Keratinocyte (primary cell): ENCODE results near the gene FMNL2. TPM values are rescaled to one million over a fixed set of nuclear protein-coding genes. Genes with fewer than 3 reads are reported as not detected.

ENCODE experiments used
- DNase-seq: peaks from one replicate; pipeline ENCODE4 v3.0.0-alpha.2; 2011; ENCODE audit warnings: low read depth, missing footprints, low spot score
- FAIRE-seq: peaks from 2 replicates; lab custom pipeline; 2011; peaks lifted over from hg19 to GRCh38; lab: Jason Lieb, UNC
- H2AFZ ChIP-seq: 2 replicates; pipeline ENCODE4 v1.6.0; 2012; ENCODE audit warnings: low read length, control low read depth, inconsistent platforms; ENCODE audit not compliant: control insufficient read depth
- H3K27ac ChIP-seq: 2 replicates; pipeline ENCODE4 v1.5.1; 2011; ENCODE audit warnings: low read length; ENCODE audit not compliant: control insufficient read depth, insufficient read depth
- H3K27me3 ChIP-seq: 3 replicates; pipeline ENCODE4 v1.6.0; 2011; ENCODE audit warnings: low read length; ENCODE audit not compliant: control insufficient read depth, insufficient read depth; ENCODE audit errors: extremely low read depth
- H3K36me3 ChIP-seq, 2 experiments: 2 replicates in 1 of 2; 3 replicates in 1 of 2; pipeline ENCODE4 v1.5.1; 2011; ENCODE audit warnings: low read length in 2 of 2, mild to moderate bottlenecking in 1 of 2; ENCODE audit not compliant: control insufficient read depth in 2 of 2, insufficient read depth in 2 of 2; ENCODE audit errors: extremely low read depth in 1 of 2
- H3K4me1 ChIP-seq: 3 replicates; pipeline ENCODE4 v1.5.1; 2011; ENCODE audit warnings: low read length; ENCODE audit not compliant: control insufficient read depth, insufficient read depth; ENCODE audit errors: extremely low read depth
- H3K4me2 ChIP-seq: 3 replicates; pipeline ENCODE4 v1.6.0; 2011; ENCODE audit warnings: low read depth, low read length; ENCODE audit not compliant: control insufficient read depth, insufficient read depth; ENCODE audit errors: extremely low read depth
- H3K4me3 ChIP-seq, 3 experiments: fragments of 200-600 bp in 1 of 3; sonication (generic) in 1 of 3; 2 replicates in 2 of 3; 3 replicates in 1 of 3; pipeline ENCODE4 v1.5.1; 2011 to 2016; ENCODE audit warnings: low read length in 3 of 3, mild to moderate bottlenecking in 3 of 3, control low read depth in 2 of 3, inconsistent platforms in 1 of 3, low read depth in 1 of 3, mixed read lengths in 1 of 3, mixed run types in 1 of 3, moderate library complexity in 1 of 3; ENCODE audit not compliant: control insufficient read depth in 2 of 3, insufficient read depth in 2 of 3; ENCODE audit errors: extremely low read depth in 1 of 3
- H3K79me2 ChIP-seq: 2 replicates; pipeline ENCODE4 v1.6.0; 2012; ENCODE audit warnings: low read length; ENCODE audit not compliant: control insufficient read depth, insufficient read depth
- H3K9ac ChIP-seq: 3 replicates; pipeline ENCODE4 v1.6.0; 2011; ENCODE audit warnings: low read length; ENCODE audit not compliant: control insufficient read depth, insufficient read depth; ENCODE audit errors: extremely low read depth
- H3K9me1 ChIP-seq: 3 replicates; pipeline ENCODE4 v1.6.0; 2011; ENCODE audit warnings: low read length; ENCODE audit not compliant: control insufficient read depth, insufficient read depth; ENCODE audit errors: extremely low read depth
- H3K9me3 ChIP-seq: 2 replicates; pipeline ENCODE4 v1.5.1; 2012; ENCODE audit warnings: low read depth, low read length; ENCODE audit not compliant: control insufficient read depth
- H4K20me1 ChIP-seq: 3 replicates; pipeline ENCODE4 v1.6.0; 2011; ENCODE audit warnings: low read length; ENCODE audit not compliant: control insufficient read depth, insufficient read depth; ENCODE audit errors: extremely low read depth
- EZH2 ChIP-seq: IDR thresholded peaks from one replicate; pipeline ENCODE4 v1.6.1; 2012; ENCODE audit warnings: inconsistent platforms, mild to moderate bottlenecking, low read length, moderate library complexity
- dilution Hi-C: fragments of 300-500 bp; cut with MboI; formaldehyde crosslinking; loops from one replicate; pipeline ENCODE4 v1.7.0; 2020; ENCODE audit warnings: low sequenced_read_pairs; ENCODE audit not compliant: extremely low pct_ligation_motif_present
- polyA plus RNA-seq, 5 experiments: library from polyadenylated mRNA; depleted of rRNA in 3 of 5; stranded (reverse) in 3 of 5; stranded (forward) in 1 of 5; unstranded in 1 of 5; fragments of >200 nt; gene quantifications; 1 replicate in 1 of 5; 2 replicates in 3 of 5; 3 replicates in 1 of 5; pipeline versions ENCODE4 v1.2.1 to v1.2.3, GENCODE V29; 2011 to 2012; ENCODE audit warnings: missing spikeins in 2 of 5, low read depth in 1 of 5, low replicate concordance in 1 of 5
- TF ChIP-seq, protein P1 (sequence below), 3 experiments: IDR thresholded peaks in 1 of 3; conservative IDR thresholded peaks in 1 of 3; optimal IDR thresholded peaks in 1 of 3; 2 replicates in 2 of 3; 3 replicates in 1 of 3; pipeline versions ENCODE3 to v1.5.1; 2011; ENCODE audit warnings: low read length in 3 of 3, mild to moderate bottlenecking in 3 of 3, moderate library complexity in 2 of 3, control low read depth in 1 of 3, inconsistent platforms in 1 of 3; ENCODE audit not compliant: insufficient read depth in 2 of 3; ENCODE audit errors: extremely low read depth in 1 of 3

The FMNL2 gene
- polyA plus RNA-seq, 1 donor (not counting 4 experiments of a cell fraction or from before 2014, with no cell fraction given): 62.7 TPM

DNA sequence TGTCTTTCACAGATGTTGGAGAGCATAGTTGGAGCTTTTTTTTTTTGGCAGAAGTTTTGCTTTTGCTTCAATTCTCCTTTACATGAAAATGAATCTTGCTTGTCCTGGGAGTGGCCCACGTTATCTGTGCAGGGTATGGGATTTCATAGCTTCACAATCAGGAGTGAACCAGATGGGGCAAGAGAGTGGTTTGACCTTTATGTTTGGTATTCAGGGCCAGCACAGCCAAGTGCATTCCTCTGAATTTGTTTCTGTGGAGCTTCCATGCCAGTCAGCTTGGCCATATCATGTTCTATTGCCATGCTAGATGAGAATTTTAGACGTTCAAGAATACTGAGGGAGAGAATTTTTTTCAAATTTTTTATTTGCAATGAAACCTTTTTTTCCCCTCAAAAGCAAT is 265.7 kb downstream of the FMNL2 start:
- no peak overlapping the region for H3K4me2 ChIP-seq
- H3K79me2 ChIP-seq: peaks cover 2% of the 10 kb centered on the region
- H3K9ac ChIP-seq: no peak overlapping the region
- DNase-seq (no peak), FAIRE-seq (no peak)
- H2AFZ ChIP-seq: no peak overlapping the region
- H3K27ac ChIP-seq: no peak overlapping the region
- H3K36me3 ChIP-seq: peaks cover 0 to 1% of the 10 kb centered on the region in 2 experiments
- H3K4me3 ChIP-seq: no peak overlapping the region
- H3K9me3 ChIP-seq: no peaks in the 10 kb centered on the region
- dilution Hi-C loops: no loop called here
- TF ChIP-seq, protein P1, sequence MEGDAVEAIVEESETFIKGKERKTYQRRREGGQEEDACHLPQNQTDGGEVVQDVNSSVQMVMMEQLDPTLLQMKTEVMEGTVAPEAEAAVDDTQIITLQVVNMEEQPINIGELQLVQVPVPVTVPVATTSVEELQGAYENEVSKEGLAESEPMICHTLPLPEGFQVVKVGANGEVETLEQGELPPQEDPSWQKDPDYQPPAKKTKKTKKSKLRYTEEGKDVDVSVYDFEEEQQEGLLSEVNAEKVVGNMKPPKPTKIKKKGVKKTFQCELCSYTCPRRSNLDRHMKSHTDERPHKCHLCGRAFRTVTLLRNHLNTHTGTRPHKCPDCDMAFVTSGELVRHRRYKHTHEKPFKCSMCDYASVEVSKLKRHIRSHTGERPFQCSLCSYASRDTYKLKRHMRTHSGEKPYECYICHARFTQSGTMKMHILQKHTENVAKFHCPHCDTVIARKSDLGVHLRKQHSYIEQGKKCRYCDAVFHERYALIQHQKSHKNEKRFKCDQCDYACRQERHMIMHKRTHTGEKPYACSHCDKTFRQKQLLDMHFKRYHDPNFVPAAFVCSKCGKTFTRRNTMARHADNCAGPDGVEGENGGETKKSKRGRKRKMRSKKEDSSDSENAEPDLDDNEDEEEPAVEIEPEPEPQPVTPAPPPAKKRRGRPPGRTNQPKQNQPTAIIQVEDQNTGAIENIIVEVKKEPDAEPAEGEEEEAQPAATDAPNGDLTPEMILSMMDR (optimal IDR thresholded peaks at IDR 0.05 in 1 of 3, IDR thresholded peaks at IDR 0.05 in 1 of 3, conservative IDR thresholded peaks at IDR 0.05 in 1 of 3; ENCODE audit: extremely low read depth in 1 of 3, insufficient read depth in 2 of 3, low read length in 3 of 3): no peak
- no peak for TF ChIP-seq EZH2
- H4K20me1 ChIP-seq: no peaks in the 10 kb centered on the region
- no peaks in the 10 kb centered on the region for H3K9me1 ChIP-seq
- no peaks in the 10 kb centered on the region for H3K27me3 ChIP-seq
- H3K4me1 ChIP-seq: no peaks in the 10 kb centered on the region

DNA sequence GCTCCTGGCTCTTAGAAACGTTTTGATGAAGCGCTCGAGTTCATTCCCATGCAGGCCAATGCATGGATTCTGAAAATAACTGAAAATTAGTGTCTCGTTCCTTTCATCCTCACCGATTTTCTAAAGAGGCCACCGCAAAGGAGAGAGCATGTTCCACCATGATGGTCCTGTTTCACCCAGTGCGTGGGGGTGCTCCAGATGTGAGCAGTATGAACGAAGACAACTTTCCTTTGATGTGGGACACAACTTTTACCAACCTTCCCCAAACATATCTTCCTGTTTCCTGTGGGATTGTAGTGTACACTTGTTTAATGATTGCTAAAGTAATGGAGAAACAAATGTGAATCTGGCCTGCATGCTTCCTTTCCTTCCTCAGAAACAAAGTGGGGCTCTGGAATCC is 267.8 kb downstream of the FMNL2 start:
- no peak overlapping the region for H3K4me3 ChIP-seq
- no peak overlapping the region for H3K27ac ChIP-seq
- no peak for FAIRE-seq
- peaks cover 0 to 2% of the 10 kb centered on the region in 2 experiments for H3K36me3 ChIP-seq
- no peaks in the 10 kb centered on the region for H3K4me1 ChIP-seq
- TF ChIP-seq, protein P1 (optimal IDR thresholded peaks at IDR 0.05 in 1 of 3, IDR thresholded peaks at IDR 0.05 in 1 of 3, conservative IDR thresholded peaks at IDR 0.05 in 1 of 3; ENCODE audit: extremely low read depth in 1 of 3, insufficient read depth in 2 of 3, low read length in 3 of 3): no peak
- no peak for TF ChIP-seq EZH2
- H3K9me1 ChIP-seq: no peaks in the 10 kb centered on the region
- peaks cover 2% of the 10 kb centered on the region for H3K79me2 ChIP-seq
- H4K20me1 ChIP-seq: no peaks in the 10 kb centered on the region
- no peaks in the 10 kb centered on the region for H3K9me3 ChIP-seq
- no peak overlapping the region for H2AFZ ChIP-seq
- dilution Hi-C loops: no loop called here
- DNase-seq: no peak
- H3K27me3 ChIP-seq: no peaks in the 10 kb centered on the region
- H3K9ac ChIP-seq: no peak overlapping the region
- H3K4me2 ChIP-seq: no peak overlapping the region
